ENCODE results near the gene SCRN2.

The SCRN2 gene

GRCh38 chr17:47792979-47793378 lies 48.1 kb downstream of the SCRN2 start:
- no peaks in the 10 kb centered on the region for H3K9me3 ChIP-seq
- TF ChIP-seq CTCF (IDR thresholded peaks at IDR 0.05) = no peak
- no peak overlapping the region for H3K4me3 ChIP-seq (ENCODE audit: low read depth in 1 of 2, low read length in 1 of 2)
- peaks cover 98% of the 10 kb centered on the region for H3K27me3 ChIP-seq
- H3K4me1 ChIP-seq (ENCODE audit: control insufficient read depth in 1 of 2, insufficient read depth in 1 of 2, low read depth in 1 of 2, low read length in 1 of 2) = no peaks in the 10 kb centered on the region
- no peak overlapping the region for H3K27ac ChIP-seq
- no peaks in the 10 kb centered on the region for H3K36me3 ChIP-seq

DNA sequence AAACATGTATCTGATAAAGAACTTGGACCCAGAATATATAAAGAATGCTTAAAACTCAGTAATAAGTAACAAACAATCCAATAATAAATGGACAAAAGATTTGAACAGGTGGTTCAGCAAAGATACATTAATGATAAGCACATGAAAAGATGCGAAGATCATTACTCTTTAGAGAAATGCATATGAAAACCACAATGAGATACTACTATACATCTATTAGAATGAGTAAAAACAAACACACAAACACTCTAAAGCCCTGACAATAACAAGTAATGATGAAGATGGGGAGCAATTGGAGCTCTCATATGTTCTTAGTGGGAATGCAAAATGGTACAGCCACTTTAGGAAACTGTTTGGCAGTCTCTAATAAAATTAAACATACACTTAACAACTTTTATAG lies 48.6 kb downstream of the SCRN2 start:
- Histone ChIP-seq H3K9me3 (no peaks in the 10 kb centered on the region), H3K4me1 (ENCODE audit: control insufficient read depth in 1 of 2, insufficient read depth in 1 of 2, low read depth in 1 of 2, low read length in 1 of 2) (no peaks in the 10 kb centered on the region), H3K27me3 (peaks cover 98% of the 10 kb centered on the region), H3K4me3 (ENCODE audit: low read depth in 1 of 2, low read length in 1 of 2) (no peak overlapping the region), H3K36me3 (no peaks in the 10 kb centered on the region), H3K27ac (no peak overlapping the region)
- no peak for TF ChIP-seq CTCF (IDR thresholded peaks at IDR 0.05)

DNA sequence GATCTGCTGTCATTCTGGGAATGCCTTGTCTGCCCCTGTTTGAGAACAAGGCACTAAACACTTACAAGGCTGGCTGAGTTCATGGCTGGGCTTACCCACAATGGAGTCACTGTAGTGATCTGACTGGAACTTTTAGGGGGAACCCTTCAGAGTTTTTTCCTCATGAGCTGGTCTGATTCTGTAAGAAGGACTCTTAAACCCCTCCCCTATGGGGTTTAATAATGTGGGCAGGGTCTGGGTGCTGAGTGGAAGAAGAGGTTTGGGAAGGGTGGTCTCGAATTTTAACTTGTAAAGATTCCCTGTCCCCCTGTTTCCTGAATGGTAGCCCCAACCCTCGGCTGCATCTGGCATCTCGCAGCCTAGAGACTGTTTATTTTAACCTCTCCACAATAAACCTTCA lies 50.0 kb downstream of the SCRN2 start:
- Histone ChIP-seq H3K27ac (no peak overlapping the region), H3K4me1 (ENCODE audit: control insufficient read depth in 1 of 2, insufficient read depth in 1 of 2, low read depth in 1 of 2, low read length in 1 of 2) (no peaks in the 10 kb centered on the region), H3K27me3 (peaks cover 100% of the 10 kb centered on the region), H3K36me3 (no peaks in the 10 kb centered on the region), H3K9me3 (no peaks in the 10 kb centered on the region), H3K4me3 (ENCODE audit: low read depth in 1 of 2, low read length in 1 of 2) (no peak overlapping the region)
- TF ChIP-seq CTCF (IDR thresholded peaks at IDR 0.05) = no peak

DNA sequence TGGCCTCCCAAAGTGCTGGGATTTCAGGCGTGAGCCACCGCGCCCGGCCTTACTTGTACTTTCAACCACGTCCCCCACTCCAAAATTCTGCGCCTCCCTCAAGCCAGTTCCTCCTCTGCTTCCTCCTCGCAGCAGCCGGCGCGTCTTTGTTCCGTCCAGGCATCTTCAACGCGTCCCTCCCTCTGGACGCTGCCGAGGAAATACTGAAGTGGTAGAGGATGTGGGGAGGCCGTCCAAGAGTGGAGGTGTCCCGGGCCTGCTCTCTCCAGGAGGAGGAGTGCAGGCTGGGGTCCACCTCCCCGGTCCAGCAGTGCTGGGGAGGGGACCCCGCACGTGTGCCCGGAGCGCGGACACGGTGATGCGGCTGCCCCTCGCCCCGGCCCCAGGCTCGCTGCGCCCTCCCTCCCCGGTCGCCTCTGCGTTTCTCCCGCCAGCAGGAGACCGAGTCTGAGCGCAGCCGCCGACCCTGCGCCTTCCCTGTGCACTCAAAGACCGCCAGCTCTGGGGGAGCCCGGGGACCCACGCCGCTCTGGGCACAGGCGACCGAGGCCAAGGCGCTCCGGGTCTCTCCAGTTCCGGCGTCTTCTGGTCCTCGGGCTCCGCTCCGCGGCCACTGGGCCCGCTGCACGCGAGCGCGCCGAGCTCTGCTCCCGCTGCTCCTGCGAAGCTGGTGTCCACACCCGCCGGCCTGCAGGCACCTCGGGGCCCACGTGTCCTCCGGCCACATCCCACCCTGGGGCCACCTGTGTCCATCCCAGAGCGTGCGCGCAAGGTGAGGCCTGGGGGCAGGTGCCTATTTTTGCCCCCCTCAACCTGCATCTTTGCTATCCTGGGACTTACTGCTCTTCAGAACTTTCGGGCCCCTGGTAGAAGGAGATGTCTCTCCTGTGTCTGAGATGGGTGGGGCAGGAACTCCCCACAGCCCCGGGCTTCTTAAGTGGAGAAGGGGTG lies 51.2 kb downstream of the SCRN2 start:
- no peak overlapping the region for H3K27ac ChIP-seq
- no peak overlapping the region for H3K4me3 ChIP-seq (ENCODE audit: low read depth in 1 of 2, low read length in 1 of 2)

More for the DNA sequence above, 51.2 kb downstream of the SCRN2 start:
- no peaks in the 10 kb centered on the region for H3K36me3 ChIP-seq
- peaks cover 100% of the 10 kb centered on the region for H3K27me3 ChIP-seq
- no peak for TF ChIP-seq CTCF (IDR thresholded peaks at IDR 0.05)
- no peaks in the 10 kb centered on the region for H3K9me3 ChIP-seq
- H3K4me1 ChIP-seq (ENCODE audit: control insufficient read depth in 1 of 2, insufficient read depth in 1 of 2, low read depth in 1 of 2, low read length in 1 of 2) = no peaks in the 10 kb centered on the region
